ENCODE measurements around the gene TAGLN2. TPM values are rescaled to one million over a fixed set of nuclear protein-coding genes. Genes with fewer than 3 reads are reported as not detected.

TAGLN2 gene
- polyA plus RNA-seq: 1,000 to 10,000 TPM in 2 of 3 donors, 100 to 1,000 TPM in 1; 660 to 1,369 (median 1,251) TPM

- H3K36me3 Mint-ChIP-seq: peaks cover 0 to 3% (median 0%) of the 10 kb centered on the region in 3 donors
- peaks cover 0 to 2% (median 0%) of the 10 kb centered on the region in 6 donors for H3K9me3 Mint-ChIP-seq
- H3K4me3 Mint-ChIP-seq: peak within 1 kb of the TSS; percentile 87 to 97 (median 92)
- H3K4me1 Mint-ChIP-seq: peaks cover 52 to 57% of the 10 kb centered on the region in 2 donors
- H3K27me3 Mint-ChIP-seq (ENCODE audit: low read depth in 3 of 3): peaks cover 25 to 35% (median 31%) of the 10 kb centered on the region in 3 donors
- peak; percentile 86 to 89 (median 87) for DNase-seq
- H3K27ac Mint-ChIP-seq: peak within 1 kb of the TSS; percentile 98 to 100 (median 99)
These were observed at the start of gene TAGLN2 for GRCh38 chr1:159924791-159925718. Gene TAGLN2 (minus strand): TSS chr1:159925507. CDS start chr1:159920509, 4,998 bp downstream.

GRCh38 chr1:159974350-159974965 lies 49.2 kb upstream of the TAGLN2 start:
- Mint-ChIP-seq H3K36me3 (no peaks in the 10 kb centered on the region), H3K4me3 (no peak overlapping the region), H3K27me3 (ENCODE audit: low read depth in 3 of 3) (peaks cover 2 to 4% (median 3%) of the 10 kb centered on the region in 3 donors), H3K9me3 (no peaks in the 10 kb centered on the region), H3K4me1 (no peaks in the 10 kb centered on the region), H3K27ac (no peak overlapping the region)
- DNase-seq: no peak

- H3K9me3 Mint-ChIP-seq: no peaks in the 10 kb centered on the region
These were observed 48.1 kb upstream of the TAGLN2 start for GRCh38 chr1:159973350-159973940.

GRCh38 chr1:159972443-159973205 lies 47.3 kb upstream of the TAGLN2 start:
- Mint-ChIP-seq H3K9me3 (no peaks in the 10 kb centered on the region), H3K27ac (no peak overlapping the region), H3K36me3 (no peaks in the 10 kb centered on the region), H3K4me3 (no peak overlapping the region), H3K27me3 (ENCODE audit: low read depth in 3 of 3) (peaks cover 2 to 5% (median 4%) of the 10 kb centered on the region in 3 donors), H3K4me1 (no peaks in the 10 kb centered on the region)
- DNase-seq: no peak

More at GRCh38 chr1:159973350-159973940, 48.1 kb upstream of the TAGLN2 start:
- no peaks in the 10 kb centered on the region for H3K4me1 Mint-ChIP-seq
- no peak overlapping the region for H3K4me3 Mint-ChIP-seq
- H3K27me3 Mint-ChIP-seq (ENCODE audit: low read depth in 3 of 3): peaks cover 2 to 4% (median 4%) of the 10 kb centered on the region in 3 donors
- H3K27ac Mint-ChIP-seq: no peak overlapping the region
- H3K36me3 Mint-ChIP-seq: no peaks in the 10 kb centered on the region
- no peak for DNase-seq

- Mint-ChIP-seq H3K27me3 (ENCODE audit: low read depth in 3 of 3) (peaks cover 5 to 7% (median 7%) of the 10 kb centered on the region in 3 donors), H3K27ac (no peak overlapping the region), H3K4me3 (no peak overlapping the region), H3K36me3 (no peaks in the 10 kb centered on the region), H3K4me1 (no peaks in the 10 kb centered on the region), H3K9me3 (no peaks in the 10 kb centered on the region)
- no peak for DNase-seq
These were observed 45.6 kb upstream of the TAGLN2 start for GRCh38 chr1:159970932-159971342.

GRCh38 chr1:159968901-159969300 lies 43.6 kb upstream of the TAGLN2 start:
- Mint-ChIP-seq H3K4me1 (no peaks in the 10 kb centered on the region), H3K4me3 (no peak overlapping the region), H3K27ac (no peak overlapping the region), H3K36me3 (no peaks in the 10 kb centered on the region), H3K9me3 (no peaks in the 10 kb centered on the region), H3K27me3 (ENCODE audit: low read depth in 3 of 3) (peaks cover 5 to 12% (median 9%) of the 10 kb centered on the region in 3 donors)
- DNase-seq: no peak

- no peak for DNase-seq
- Mint-ChIP-seq H3K27ac (no peak overlapping the region), H3K9me3 (no peaks in the 10 kb centered on the region), H3K27me3 (ENCODE audit: low read depth in 3 of 3) (peaks cover 3 to 15% (median 11%) of the 10 kb centered on the region in 3 donors), H3K4me1 (no peaks in the 10 kb centered on the region), H3K4me3 (no peak overlapping the region), H3K36me3 (peaks cover 0 to 4% (median 0%) of the 10 kb centered on the region in 3 donors)
These were observed 40.0 kb upstream of the TAGLN2 start for GRCh38 chr1:159965263-159965662.

GRCh38 chr1:159964144-159964543 lies 38.8 kb upstream of the TAGLN2 start:
- DNase-seq: no peak
- peaks cover 3 to 13% (median 12%) of the 10 kb centered on the region in 3 donors for H3K27me3 Mint-ChIP-seq (ENCODE audit: low read depth in 3 of 3)
- no peak overlapping the region for H3K27ac Mint-ChIP-seq
- no peaks in the 10 kb centered on the region for H3K4me1 Mint-ChIP-seq
- peaks cover 0 to 4% (median 0%) of the 10 kb centered on the region in 3 donors for H3K36me3 Mint-ChIP-seq
- no peak overlapping the region for H3K4me3 Mint-ChIP-seq
- H3K9me3 Mint-ChIP-seq: no peaks in the 10 kb centered on the region

- peaks cover 3 to 13% (median 11%) of the 10 kb centered on the region in 3 donors for H3K27me3 Mint-ChIP-seq (ENCODE audit: low read depth in 3 of 3)
- H3K36me3 Mint-ChIP-seq: peaks cover 0 to 4% (median 0%) of the 10 kb centered on the region in 3 donors
- H3K27ac Mint-ChIP-seq: peak overlapping the region in 1 of 6 donors; percentile 26
- H3K4me1 Mint-ChIP-seq: no peaks in the 10 kb centered on the region
- H3K4me3 Mint-ChIP-seq: no peak overlapping the region
- no peaks in the 10 kb centered on the region for H3K9me3 Mint-ChIP-seq
- DNase-seq: no peak
These were observed 36.9 kb upstream of the TAGLN2 start for GRCh38 chr1:159962176-159962575.

- Mint-ChIP-seq H3K9me3 (no peaks in the 10 kb centered on the region), H3K27me3 (ENCODE audit: low read depth in 3 of 3) (peaks cover 3 to 13% (median 11%) of the 10 kb centered on the region in 3 donors), H3K4me1 (no peaks in the 10 kb centered on the region), H3K27ac (no peak overlapping the region), H3K36me3 (peaks cover 0 to 4% (median 0%) of the 10 kb centered on the region in 3 donors), H3K4me3 (no peak overlapping the region)
- no peak for DNase-seq
These were observed 36.3 kb upstream of the TAGLN2 start for GRCh38 chr1:159961636-159962035.

GRCh38 chr1:159960721-159961381 lies 35.5 kb upstream of the TAGLN2 start:
- Mint-ChIP-seq H3K4me1 (no peaks in the 10 kb centered on the region), H3K9me3 (no peaks in the 10 kb centered on the region), H3K27me3 (ENCODE audit: low read depth in 3 of 3) (peaks cover 3 to 11% (median 8%) of the 10 kb centered on the region in 3 donors), H3K27ac (no peak overlapping the region), H3K36me3 (peaks cover 0 to 4% (median 0%) of the 10 kb centered on the region in 3 donors), H3K4me3 (no peak overlapping the region)
- no peak for DNase-seq

- Mint-ChIP-seq H3K4me1 (no peaks in the 10 kb centered on the region), H3K27me3 (ENCODE audit: low read depth in 3 of 3) (peaks cover 4 to 7% (median 7%) of the 10 kb centered on the region in 3 donors), H3K9me3 (no peaks in the 10 kb centered on the region), H3K4me3 (no peak overlapping the region), H3K36me3 (peaks cover 0 to 4% (median 0%) of the 10 kb centered on the region in 3 donors), H3K27ac (no peak overlapping the region)
- no peak for DNase-seq
These were observed 34.1 kb upstream of the TAGLN2 start for GRCh38 chr1:159959451-159959850.
